ENCODE data around the gene RECQL5. TPM values are rescaled to one million over a fixed set of nuclear protein-coding genes. Genes with fewer than 3 reads are reported as not detected.

RECQL5 gene
- total RNA-seq, 4 donors from 2014 or later, result 26.3 to 85.0 (median 44.1) TPM

GRCh38 chr17:75691801-75692626 lies 25.1 kb upstream of the RECQL5 start:
- DNase-seq, result peak in 1 of 3 donors; percentile 60
- no peaks in the 10 kb centered on the region for H3K27me3 ChIP-seq
- no peak overlapping the region for H3K4me3 ChIP-seq
- H3K27ac ChIP-seq, result peak overlapping the region in 2 of 4 donors; percentile 34 to 51
- no peaks in the 10 kb centered on the region for H3K9me3 ChIP-seq
- H3K4me1 ChIP-seq, result peaks cover 0 to 64% (median 9%) of the 10 kb centered on the region in 4 donors
- peaks cover 0 to 32% (median 0%) of the 10 kb centered on the region in 3 donors for H3K36me3 ChIP-seq
- TF ChIP-seq POLR2A (IDR thresholded peaks at IDR 0.05), result no peak

- peak in 1 of 3 donors; percentile 33 for DNase-seq
- H3K36me3 ChIP-seq, result peaks cover 0 to 32% (median 0%) of the 10 kb centered on the region in 3 donors
- no peak overlapping the region for H3K4me3 ChIP-seq
- H3K27me3 ChIP-seq, result no peaks in the 10 kb centered on the region
- no peak for TF ChIP-seq POLR2A (IDR thresholded peaks at IDR 0.05)
- TF ChIP-seq CTCF (IDR thresholded peaks at IDR 0.05), result no peak
- peaks cover 0 to 61% (median 11%) of the 10 kb centered on the region in 4 donors for H3K4me1 ChIP-seq
- H3K9me3 ChIP-seq, result no peaks in the 10 kb centered on the region
- peak overlapping the region in 2 of 4 donors; percentile 29 to 51 for H3K27ac ChIP-seq
These were observed 24.4 kb upstream of the RECQL5 start for GRCh38 chr17:75691371-75691791.

- H3K27ac ChIP-seq, result peak overlapping the region; percentile 18 to 71 (median 62)
- TF ChIP-seq POLR2A (IDR thresholded peaks at IDR 0.05) (no peak), CTCF (IDR thresholded peaks at IDR 0.05) (no peak)
- peaks cover 0 to 22% (median 0%) of the 10 kb centered on the region in 3 donors for H3K36me3 ChIP-seq
- no peak overlapping the region for H3K4me3 ChIP-seq
- peaks cover 0 to 64% (median 13%) of the 10 kb centered on the region in 4 donors for H3K4me1 ChIP-seq
- DNase-seq, result peak; percentile 15 to 76 (median 74)
- no peaks in the 10 kb centered on the region for H3K27me3 ChIP-seq
- H3K9me3 ChIP-seq, result no peaks in the 10 kb centered on the region
These were observed 22.5 kb upstream of the RECQL5 start for GRCh38 chr17:75689441-75689873.

- H3K4me1 ChIP-seq, result peaks cover 0 to 61% (median 13%) of the 10 kb centered on the region in 4 donors
- TF ChIP-seq POLR2A (IDR thresholded peaks at IDR 0.05), result no peak
- no peak for TF ChIP-seq CTCF (IDR thresholded peaks at IDR 0.05)
- peak overlapping the region; percentile 18 to 71 (median 52) for H3K27ac ChIP-seq
- no peaks in the 10 kb centered on the region for H3K9me3 ChIP-seq
- H3K4me3 ChIP-seq, result no peak overlapping the region
- no peaks in the 10 kb centered on the region for H3K27me3 ChIP-seq
- peaks cover 0 to 12% (median 0%) of the 10 kb centered on the region in 3 donors for H3K36me3 ChIP-seq
- DNase-seq, result peak in 1 of 3 donors; percentile 39
These were observed 21.4 kb upstream of the RECQL5 start for GRCh38 chr17:75688209-75688825.

- peak overlapping the region in 3 of 4 donors; percentile 71 to 89 (median 83) for H3K27ac ChIP-seq
- H3K9me3 ChIP-seq, result no peaks in the 10 kb centered on the region
- no peaks in the 10 kb centered on the region for H3K27me3 ChIP-seq
- peak in 1 of 3 donors; percentile 15 for DNase-seq
- H3K4me3 ChIP-seq, result no peak overlapping the region
- peaks cover 0 to 4% (median 0%) of the 10 kb centered on the region in 3 donors for H3K36me3 ChIP-seq
- H3K4me1 ChIP-seq, result peaks cover 0 to 41% (median 11%) of the 10 kb centered on the region in 4 donors
- TF ChIP-seq POLR2A (IDR thresholded peaks at IDR 0.05) (no peak), CTCF (IDR thresholded peaks at IDR 0.05) (no peak)
These were observed 18.5 kb upstream of the RECQL5 start for GRCh38 chr17:75685499-75685898.
